ENCODE data around the gene CLN5. TPM values are rescaled to one million over a fixed set of nuclear protein-coding genes. Genes with fewer than 3 reads are reported as not detected.

CLN5 gene
- total RNA-seq, 2 experiments from 2014 or later = 13.0 to 15.6 TPM

GRCh38 chr13:77053192-77053591 lies 61.3 kb downstream of the CLN5 start:
- Mint-ChIP-seq H3K4me3 (no peak overlapping the region), H3K27me3 (no peaks in the 10 kb centered on the region), H3K4me1 (no peaks in the 10 kb centered on the region), H3K36me3 (ENCODE audit: low read depth) (peaks cover 66% of the 10 kb centered on the region), H3K27ac (no peak overlapping the region), H3K9me3 (no peaks in the 10 kb centered on the region)
- CTCF ChIA-PET = interaction anchor here (1.0 kb wide), 1 partner anchor 425 kb away, joined by 3 read pairs; no protein-coding TSS in a partner anchor
- no peak for DNase-seq
- POLR2A ChIA-PET = no interaction called here

Other genes with a start within 250 kb of the CLN5 start
- gene KCTD12, start 105.7 kb upstream of the CLN5 start, total RNA-seq = 1 to 10 TPM; 7.1 to 7.3 TPM
- gene ACOD1, start 43.6 kb upstream of the CLN5 start, total RNA-seq = not detected
- gene FBXL3, start 35.1 kb downstream of the CLN5 start, total RNA-seq = 10 to 100 TPM; 38.6 to 43.3 TPM

Data from activated CD4-positive, alpha-beta memory T cell treated with anti-CD3 and anti-CD28 coated beads, Interleukin-2, amount 10 ng/mL, durations not matched to agents 7 days and 5 days (primary cell).